H1 (cell line): ENCODE data around the gene KANSL1. TPM values are rescaled to one million over a fixed set of nuclear protein-coding genes. Genes with fewer than 3 reads are reported as not detected.

Source experiments
- CTCF ChIA-PET: fragments of 300-600 bp; sonication (Branson Sonifier 250); formaldehyde crosslinking; loops from one replicate; lab custom pipeline; 2021; ENCODE audit not compliant: partially characterized antibody; lab: Charles Lee
- POLR2A ChIA-PET: fragments of 300-600 bp; sonication (Branson Sonifier 250); formaldehyde crosslinking; loops from one replicate; lab custom pipeline; 2021; ENCODE audit warnings: inconsistent platforms; ENCODE audit not compliant: partially characterized antibody; lab: Charles Lee
- DNase-seq, 2 experiments: peaks; one replicate each; pipeline versions ENCODE4 v3.0.0 to v3.0.0-alpha.2; 2010 to 2022; ENCODE audit warnings: low spot score in 2 of 2, low read depth in 1 of 2, mixed read lengths in 1 of 2
- FAIRE-seq: peaks from 2 replicates; lab custom pipeline; 2011; peaks lifted over from hg19 to GRCh38; lab: Jason Lieb, UNC
- H2AFZ ChIP-seq: 2 replicates; pipeline ENCODE4 v1.8.1; 2012; ENCODE audit warnings: low read length, inconsistent platforms
- H2AK5ac ChIP-seq: 2 replicates; pipeline ENCODE4 v1.6.1; 2013; ENCODE audit warnings: low read depth, low read length
- H2BK120ac ChIP-seq: replicated peaks from 2 replicates; pipeline ENCODE3; 2013; ENCODE audit warnings: low read depth, low read length, inconsistent platforms
- H2BK12ac ChIP-seq: 2 replicates; pipeline ENCODE4 v1.6.1; 2013; ENCODE audit warnings: low read depth, low read length
- H2BK15ac ChIP-seq: 2 replicates; pipeline ENCODE4 v1.6.1; 2013; ENCODE audit warnings: low read length
- H2BK20ac ChIP-seq: 2 replicates; pipeline ENCODE4 v1.6.1; 2013; ENCODE audit warnings: low read length
- H2BK5ac ChIP-seq: 2 replicates; pipeline ENCODE4 v1.6.1; 2013; ENCODE audit warnings: low read depth, low read length
- H3K14ac ChIP-seq: 2 replicates; pipeline ENCODE4 v1.6.1; 2013; ENCODE audit warnings: inconsistent platforms; ENCODE audit not compliant: insufficient read length
- H3K18ac ChIP-seq: 2 replicates; pipeline ENCODE4 v1.6.1; 2013; ENCODE audit warnings: low read length; ENCODE audit errors: extremely low read depth
- H3K23ac ChIP-seq: 2 replicates; pipeline ENCODE4 v1.6.1; 2013; ENCODE audit warnings: inconsistent platforms; ENCODE audit not compliant: insufficient read length
- H3K23me2 ChIP-seq: 2 replicates; pipeline ENCODE4 v1.6.1; 2013; ENCODE audit warnings: low read depth, low read length
- H3K27ac ChIP-seq: 2 replicates; pipeline ENCODE4 v1.6.1; 2011; ENCODE audit warnings: low read depth, low read length, inconsistent platforms
- H3K27me3 ChIP-seq, 4 experiments: replicated peaks in 1 of 4; 1 replicate in 1 of 4; 2 replicates in 3 of 4; pipeline versions ENCODE4 v1.6.1 to v1.8.1; 2011 to 2013; ENCODE audit warnings: low read length in 3 of 4, mild to moderate bottlenecking in 3 of 4, inconsistent platforms in 2 of 4, mixed read lengths in 2 of 4, moderate library complexity in 1 of 4; ENCODE audit not compliant: control insufficient read depth in 3 of 4, insufficient read depth in 3 of 4; ENCODE audit errors: extremely low read depth in 1 of 4
- H3K36me3 ChIP-seq, 4 experiments: 2 replicates each; pipeline versions ENCODE4 v1.6.1 to v1.8.1; 2011 to 2013; ENCODE audit warnings: mild to moderate bottlenecking in 4 of 4, low read length in 3 of 4, moderate library complexity in 2 of 4, control low read depth in 1 of 4, inconsistent platforms in 1 of 4; ENCODE audit not compliant: insufficient read depth in 4 of 4, control insufficient read depth in 2 of 4
- H3K4ac ChIP-seq: replicated peaks from 2 replicates; pipeline ENCODE3; 2013; ENCODE audit warnings: low read length, low read depth, mixed read lengths, inconsistent platforms; ENCODE audit not compliant: insufficient read length
- H3K4me1 ChIP-seq, 4 experiments: replicated peaks in 1 of 4; 1 replicate in 1 of 4; 2 replicates in 3 of 4; pipeline versions ENCODE4 v1.6.1 to v1.8.1; 2011 to 2013; ENCODE audit warnings: low read length in 3 of 4, inconsistent platforms in 2 of 4, mixed read lengths in 1 of 4; ENCODE audit not compliant: insufficient read depth in 4 of 4, control insufficient read depth in 3 of 4
- H3K4me2 ChIP-seq, 2 experiments: 2 replicates each; pipeline versions ENCODE4 v1.6.1 to v1.8.1; 2011 to 2013; ENCODE audit warnings: low read depth in 2 of 2, low read length in 2 of 2, control low read depth in 1 of 2, inconsistent platforms in 1 of 2, mild to moderate bottlenecking in 1 of 2; ENCODE audit not compliant: insufficient read depth in 1 of 2
- H3K4me3 ChIP-seq, 4 experiments: fragments of 200-600, 300-600 bp in 1 of 4; sonication (generic), shearing (Covaris generic), sonication (Bioruptor Twin) in 1 of 4; 2 replicates each; pipeline versions ENCODE4 v1.5.1 to v1.8.1; 2011 to 2016; ENCODE audit warnings: low read length in 4 of 4, low read depth in 3 of 4, control low read depth in 2 of 4, inconsistent platforms in 2 of 4, mild to moderate bottlenecking in 2 of 4, mixed read lengths in 1 of 4, moderate library complexity in 1 of 4; ENCODE audit not compliant: insufficient read depth in 2 of 4; ENCODE audit errors: extremely low read depth in 1 of 4
- H3K56ac ChIP-seq: replicated peaks from 2 replicates; pipeline ENCODE3; 2013; ENCODE audit warnings: low read depth, mild to moderate bottlenecking, mixed read lengths, low read length, inconsistent platforms; ENCODE audit not compliant: insufficient read length
- H3K79me1 ChIP-seq: 2 replicates; pipeline ENCODE4 v1.6.1; 2013; ENCODE audit warnings: low read depth, low read length, control low read depth
- H3K79me2 ChIP-seq, 2 experiments: 2 replicates each; pipeline versions ENCODE4 v1.6.1 to v1.8.1; 2012 to 2013; ENCODE audit warnings: low read length in 2 of 2, mild to moderate bottlenecking in 2 of 2, inconsistent platforms in 1 of 2; ENCODE audit not compliant: insufficient read depth in 2 of 2, control insufficient read depth in 1 of 2
- H3K9ac ChIP-seq, 4 experiments: replicated peaks in 1 of 4; 1 replicate in 1 of 4; 2 replicates in 3 of 4; pipeline versions ENCODE4 v1.6.1 to v1.8.1; 2011 to 2013; ENCODE audit warnings: low read depth in 3 of 4, low read length in 3 of 4, control low read depth in 2 of 4, mild to moderate bottlenecking in 2 of 4, moderate library complexity in 2 of 4, inconsistent platforms in 1 of 4; ENCODE audit errors: extremely low read depth in 1 of 4
- H3K9me3 ChIP-seq, 2 experiments: 2 replicates each; pipeline versions ENCODE4 v1.6.1 to v1.8.1; 2012 to 2013; ENCODE audit warnings: mild to moderate bottlenecking in 2 of 2, moderate library complexity in 2 of 2, control low read depth in 1 of 2, inconsistent platforms in 1 of 2, low read depth in 1 of 2, low read length in 1 of 2, mixed read lengths in 1 of 2; ENCODE audit not compliant: insufficient read depth in 2 of 2
- H4K20me1 ChIP-seq, 2 experiments: replicated peaks in 1 of 2; 2 replicates each; pipeline versions ENCODE3 to v1.8.1; 2011 to 2013; ENCODE audit warnings: inconsistent platforms in 2 of 2, low read length in 2 of 2, mild to moderate bottlenecking in 1 of 2; ENCODE audit not compliant: insufficient read depth in 2 of 2, control insufficient read depth in 1 of 2
- H4K5ac ChIP-seq: 2 replicates; pipeline ENCODE4 v1.6.1; 2013; ENCODE audit warnings: low read length, low read depth, mixed read lengths, inconsistent platforms; ENCODE audit not compliant: insufficient read length
- H4K8ac ChIP-seq: 2 replicates; pipeline ENCODE4 v1.8.0; 2013; ENCODE audit warnings: mild to moderate bottlenecking, moderate library complexity, low read length, inconsistent platforms; ENCODE audit not compliant: insufficient read depth; ENCODE audit errors: extremely low read depth
- H4K91ac ChIP-seq: replicated peaks from 2 replicates; pipeline ENCODE3; 2013; ENCODE audit warnings: low read length, mixed read lengths, inconsistent platforms; ENCODE audit not compliant: insufficient read length
- TAF1 ChIP-seq: IDR thresholded peaks from 2 replicates; pipeline ENCODE4 v1.6.1; 2011; ENCODE audit warnings: mild to moderate bottlenecking, low read depth, low read length
- WGBS, 2 experiments: shearing (Covaris generic) in 1 of 2; methylation state at CpG; one replicate each; pipeline versions ENCODE4 v1.1.6 to v1.1.7; 2013 to 2015; ENCODE audit warnings: low lambda C conversion rate in 2 of 2, mixed read lengths in 2 of 2, inconsistent platforms in 1 of 2, low coverage in 1 of 2, missing lambda C conversion rate in 1 of 2; ENCODE audit not compliant: insufficient replicate concordance in 2 of 2, insufficient coverage in 1 of 2, insufficient read length in 1 of 2; ENCODE audit errors: extremely low coverage in 1 of 2, missing lambda C conversion rate in 1 of 2; 5-methylcytosine and 5-hydroxymethylcytosine counted together
- polyA plus RNA-seq, 7 experiments: library from polyadenylated mRNA; depleted of rRNA in 3 of 7; stranded (reverse) in 5 of 7; unstranded in 2 of 7; fragments of >200 nt in 5 of 7; fragments of 200-250 nt in 2 of 7; gene quantifications; 1 replicate in 5 of 7; 2 replicates in 1 of 7; 4 replicates in 1 of 7; pipeline versions ENCODE4 v1.2.1 to v1.2.3, GENCODE V29; 2011 to 2013; ENCODE audit warnings: missing spikeins in 2 of 7, mixed read lengths in 2 of 7
- total RNA-seq: library from RNA; stranded (reverse); fragmentation: NEBNext Ultra II Directional; extraction: Animal tissue kit (Norgen Biotek cat#: 25700); gene quantifications from 2 replicates; pipeline ENCODE4 v1.2.1, GENCODE V29; 2021

Gene KANSL1
- total and polyA plus RNA-seq, 2 of the 8 experiments (the other 6 are each of a cell fraction or from before 2014, with no cell fraction given) = 34.0 to 128 TPM

DNA sequence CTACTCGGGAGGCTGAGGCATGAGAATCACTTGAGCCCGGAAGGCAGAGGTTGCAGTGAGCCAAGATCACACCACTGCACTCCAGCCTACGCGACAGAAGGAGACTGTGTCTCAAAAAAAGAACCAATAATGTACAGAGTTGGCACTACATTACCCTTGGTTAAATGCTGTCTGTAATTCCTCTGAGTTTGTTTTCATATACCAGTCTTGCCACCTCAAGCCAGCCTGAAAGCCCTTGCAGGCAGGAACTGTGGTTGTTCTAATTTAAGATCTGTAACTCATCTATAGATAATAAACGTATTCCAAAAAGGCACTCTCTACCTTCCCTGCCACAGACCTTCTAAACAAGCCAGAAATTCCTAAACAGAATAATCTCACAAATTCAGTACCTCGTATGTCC lies 4.3 kb upstream of the KANSL1 start:
- no peak overlapping the region for H2BK15ac ChIP-seq
- no peaks in the 10 kb centered on the region for H3K27me3 ChIP-seq
- no peak overlapping the region for H2BK12ac ChIP-seq
- H4K91ac ChIP-seq = no peak overlapping the region
- H3K4me2 ChIP-seq = no peak overlapping the region
- H3K14ac ChIP-seq = no peak overlapping the region
- H3K27ac ChIP-seq = no peak overlapping the region
- no peak overlapping the region for H2AK5ac ChIP-seq
- no peak overlapping the region for H2BK20ac ChIP-seq
- WGBS, 2 experiments = 90% methylated on average over 6 of the region's 6 CpGs; no CpG with 5 or more reads in 1 of the 2 experiments
- no peak overlapping the region for H3K56ac ChIP-seq
- peaks cover 3 to 87% of the 10 kb centered on the region in 2 experiments; a peak in 3 of 4 replicates for H3K79me2 ChIP-seq
- H3K4me1 ChIP-seq = peaks cover 0 to 4% (median 3%) of the 10 kb centered on the region in 4 experiments; a peak in 5 of 7 replicates
- ChIA-PET CTCF (interaction anchor here (0.6 to 7.0 kb wide), 4 partner anchors 11 to 45 kb away, joined by 3 to 84 read pairs (median 13); no protein-coding TSS in a partner anchor), POLR2A (interaction anchor here (1.0 to 1.3 kb wide), 2 partner anchors 12 to 14 kb away, joined by 3 read pairs; no protein-coding TSS in a partner anchor)
- no peak overlapping the region for H2AFZ ChIP-seq
- H3K79me1 ChIP-seq = peaks cover 17% of the 10 kb centered on the region
- no peak overlapping the region for H4K5ac ChIP-seq
- H2BK5ac ChIP-seq = no peak overlapping the region
- peaks cover 8 to 14% of the 10 kb centered on the region in 2 experiments for H4K20me1 ChIP-seq
- peaks cover 5% of the 10 kb centered on the region; the same call in 1 of the 2 replicates for H3K23me2 ChIP-seq
- FAIRE-seq (no peak), DNase-seq (no peak)
- peaks cover 0 to 9% (median 3%) of the 10 kb centered on the region in 4 experiments; a peak in 3 of 8 replicates for H3K36me3 ChIP-seq
- H3K9ac ChIP-seq = no peak overlapping the region
- no peak overlapping the region for H3K4ac ChIP-seq
- H3K9me3 ChIP-seq = peaks cover 6 to 14% of the 10 kb centered on the region in 2 experiments
- no peak overlapping the region for H3K4me3 ChIP-seq
- H4K8ac ChIP-seq = no peak overlapping the region
- H2BK120ac ChIP-seq = no peak overlapping the region
- no peak overlapping the region for H3K18ac ChIP-seq
- H3K23ac ChIP-seq = no peak overlapping the region
- TF ChIP-seq TAF1 = no peak
